GM12892 (cell line): ENCODE data around the gene KRT82.

Experiments used
- POLR2A ChIP-seq: IDR thresholded peaks from 2 replicates; pipeline ENCODE4 v1.6.1; 2011; ENCODE audit warnings: low read depth, low read length, control low read depth
- TAF1 ChIP-seq: IDR thresholded peaks from 2 replicates; pipeline ENCODE4 v1.6.1; 2011; ENCODE audit warnings: low read depth, mild to moderate bottlenecking, control low read depth, low read length, borderline replicate concordance

GRCh38 chr12:52364061-52364460, 42.1 kb downstream of the KRT82 start:
- TF ChIP-seq POLR2A (no peak), TAF1 (no peak)
